ENCODE measurements around the gene ASTN1. TPM values are rescaled to one million over a fixed set of nuclear protein-coding genes. Genes with fewer than 3 reads are reported as not detected.

Gene ASTN1
- total RNA-seq, 1 experiment from 2014 or later = 0.05 TPM

DNA sequence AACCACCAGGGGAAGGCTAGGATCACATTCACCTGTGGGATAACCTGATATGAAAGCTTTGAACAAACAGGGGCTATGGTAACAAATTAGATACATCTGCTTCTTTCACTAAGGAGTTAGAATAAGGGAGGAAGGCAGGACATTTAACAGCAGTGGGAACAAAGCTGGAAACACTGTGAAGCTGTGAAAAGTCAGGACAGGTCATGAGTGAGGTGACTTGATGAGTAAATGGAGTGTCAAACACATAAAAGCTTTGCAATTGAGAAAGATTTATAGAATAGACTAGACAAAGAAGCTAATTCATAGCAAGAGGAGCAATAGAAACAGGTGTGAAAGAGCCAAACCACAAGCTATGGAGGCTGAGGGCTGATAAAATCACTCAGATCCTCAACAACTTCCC is 110.0 kb downstream of the ASTN1 start:
- H3K4me3 ChIP-seq (ENCODE audit: low read depth in 2 of 2, low read length in 2 of 2) = no peak overlapping the region
- H3K9me3 ChIP-seq (ENCODE audit: control insufficient read depth, insufficient read depth, low read depth, low read length) = no peaks in the 10 kb centered on the region
- no peak overlapping the region for H3K27ac ChIP-seq (ENCODE audit: low read length)
- intact Hi-C loops (cut with micrococcal nuclease; ENCODE audit: unreplicated experiment) = no loop called here
- DNase-seq (ENCODE audit: low read depth, low spot score) (no peak), ATAC-seq (no peak)
- no peaks in the 10 kb centered on the region for H3K4me1 ChIP-seq (ENCODE audit: control insufficient read depth, insufficient read depth, low read length)
- TF ChIP-seq POLR2AphosphoS5 (IDR thresholded peaks at IDR 0.05; ENCODE audit: low read depth, low read length) (no peak), TCF7L2 (IDR thresholded peaks at IDR 0.05; ENCODE audit: low read depth, low read length) (no peak), REST (IDR thresholded peaks at IDR 0.05; ENCODE audit: insufficient read depth in 1 of 2, low read depth in 2 of 2, low read length in 1 of 2) (no peak), SIN3A (IDR thresholded peaks at IDR 0.05; ENCODE audit: borderline replicate concordance, insufficient read depth, low read depth, low read length) (no peak)
- TF ChIP-seq, protein P1, sequence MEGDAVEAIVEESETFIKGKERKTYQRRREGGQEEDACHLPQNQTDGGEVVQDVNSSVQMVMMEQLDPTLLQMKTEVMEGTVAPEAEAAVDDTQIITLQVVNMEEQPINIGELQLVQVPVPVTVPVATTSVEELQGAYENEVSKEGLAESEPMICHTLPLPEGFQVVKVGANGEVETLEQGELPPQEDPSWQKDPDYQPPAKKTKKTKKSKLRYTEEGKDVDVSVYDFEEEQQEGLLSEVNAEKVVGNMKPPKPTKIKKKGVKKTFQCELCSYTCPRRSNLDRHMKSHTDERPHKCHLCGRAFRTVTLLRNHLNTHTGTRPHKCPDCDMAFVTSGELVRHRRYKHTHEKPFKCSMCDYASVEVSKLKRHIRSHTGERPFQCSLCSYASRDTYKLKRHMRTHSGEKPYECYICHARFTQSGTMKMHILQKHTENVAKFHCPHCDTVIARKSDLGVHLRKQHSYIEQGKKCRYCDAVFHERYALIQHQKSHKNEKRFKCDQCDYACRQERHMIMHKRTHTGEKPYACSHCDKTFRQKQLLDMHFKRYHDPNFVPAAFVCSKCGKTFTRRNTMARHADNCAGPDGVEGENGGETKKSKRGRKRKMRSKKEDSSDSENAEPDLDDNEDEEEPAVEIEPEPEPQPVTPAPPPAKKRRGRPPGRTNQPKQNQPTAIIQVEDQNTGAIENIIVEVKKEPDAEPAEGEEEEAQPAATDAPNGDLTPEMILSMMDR (IDR thresholded peaks at IDR 0.05) = no peak
- POLR2A ChIA-PET = no interaction called here
- BruUV-seq (replicated peaks) = no TSS peak
- no peaks in the 10 kb centered on the region for H3K36me3 ChIP-seq (ENCODE audit: control insufficient read depth, insufficient read depth, low read length)
- CTCF ChIA-PET = no interaction called here
- in situ Hi-C loops (cut with HindIII; ENCODE audit: low pct_unique_long_range_greater_than_20kb, low sequenced_read_pairs) = no loop called here
- no peaks in the 10 kb centered on the region for H3K27me3 ChIP-seq (ENCODE audit: control insufficient read depth, insufficient read depth, low read length)

GRCh38 chr1:177053648-177054047 is 110.9 kb downstream of the ASTN1 start:
- Histone ChIP-seq H3K27ac (ENCODE audit: low read length) (no peak overlapping the region), H3K4me3 (ENCODE audit: low read depth in 2 of 2, low read length in 2 of 2) (no peak overlapping the region), H3K4me1 (ENCODE audit: control insufficient read depth, insufficient read depth, low read length) (no peaks in the 10 kb centered on the region), H3K9me3 (ENCODE audit: control insufficient read depth, insufficient read depth, low read depth, low read length) (no peaks in the 10 kb centered on the region), H3K27me3 (ENCODE audit: control insufficient read depth, insufficient read depth, low read length) (no peaks in the 10 kb centered on the region), H3K36me3 (ENCODE audit: control insufficient read depth, insufficient read depth, low read length) (no peaks in the 10 kb centered on the region)
- ChIA-PET CTCF (no interaction called here), POLR2A (no interaction called here)
- in situ Hi-C loops (cut with HindIII; ENCODE audit: low pct_unique_long_range_greater_than_20kb, low sequenced_read_pairs) = no loop called here
- DNase-seq (ENCODE audit: low read depth, low spot score) (no peak), ATAC-seq (no peak)
- no TSS peak for BruUV-seq (replicated peaks)
- TF ChIP-seq TCF7L2 (IDR thresholded peaks at IDR 0.05; ENCODE audit: low read depth, low read length) (no peak), POLR2AphosphoS5 (IDR thresholded peaks at IDR 0.05; ENCODE audit: low read depth, low read length) (no peak), SIN3A (IDR thresholded peaks at IDR 0.05; ENCODE audit: borderline replicate concordance, insufficient read depth, low read depth, low read length) (no peak), REST (IDR thresholded peaks at IDR 0.05; ENCODE audit: insufficient read depth in 1 of 2, low read depth in 2 of 2, low read length in 1 of 2) (no peak)
- TF ChIP-seq, protein P1 (IDR thresholded peaks at IDR 0.05) = no peak
- intact Hi-C loops (cut with micrococcal nuclease; ENCODE audit: unreplicated experiment) = no loop called here

Measured in Panc1 (cell line).